Amniotic epithelial cell (primary cell): ENCODE measurements around the gene ACY1.

Experiments used
- DNase-seq: peaks from one replicate; pipeline ENCODE4 v3.0.0-alpha.2; 2010; ENCODE audit warnings: low read depth

ACY1 gene

GRCh38 chr3:51945926-51946705, 37.2 kb upstream of the ACY1 start:
- no peak for DNase-seq

DNA sequence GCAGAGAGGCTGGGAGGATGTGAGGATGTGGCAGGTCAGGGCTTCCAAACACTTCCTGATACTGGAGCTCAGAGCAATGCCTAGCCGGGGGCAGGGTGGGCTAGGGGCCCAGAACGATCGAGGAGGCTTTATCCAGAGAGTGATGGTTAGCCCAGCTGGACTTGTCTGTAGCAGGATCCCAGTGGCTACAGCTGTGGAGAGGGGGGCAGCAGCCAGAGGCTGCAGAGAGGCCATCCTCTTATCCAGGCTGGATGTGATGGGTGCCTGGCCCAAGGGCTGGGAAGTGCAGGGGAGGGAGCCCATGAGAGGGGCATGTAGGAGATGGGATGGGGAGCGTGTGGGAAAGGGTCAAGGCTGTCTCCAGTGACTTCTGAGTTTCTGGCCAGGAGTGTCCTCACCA, 36.5 kb upstream of the ACY1 start:
- no peak for DNase-seq

- no peak for DNase-seq
Observed at GRCh38 chr3:51947215-51947900, 36.0 kb upstream of the ACY1 start.

- no peak for DNase-seq
Observed at GRCh38 chr3:51948016-51948580, 35.2 kb upstream of the ACY1 start.

- DNase-seq, result no peak
Observed at GRCh38 chr3:51949121-51949520, 34.2 kb upstream of the ACY1 start.

DNA sequence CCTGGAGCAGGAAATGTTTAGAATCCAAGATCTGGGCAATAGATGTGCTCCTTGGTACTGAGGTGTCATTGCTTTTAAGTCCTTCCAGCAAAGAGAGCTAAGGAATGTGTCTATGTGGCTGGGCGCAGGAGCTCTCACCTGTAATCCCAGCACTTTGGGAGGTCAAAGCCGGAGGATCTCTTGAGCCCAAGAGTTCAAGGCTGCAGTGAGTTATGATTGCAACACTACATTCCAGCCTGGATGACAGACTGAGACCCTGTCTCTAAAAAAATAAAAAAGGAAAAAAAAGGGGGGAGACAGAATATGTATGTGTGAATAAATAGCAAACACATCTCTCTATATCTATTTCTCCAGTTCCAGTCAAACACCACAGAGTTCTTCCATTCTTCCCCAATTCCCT, 32.4 kb upstream of the ACY1 start:
- DNase-seq, result no peak

GRCh38 chr3:51953445-51953844, 29.9 kb upstream of the ACY1 start:
- DNase-seq, result peak; percentile 90

DNA sequence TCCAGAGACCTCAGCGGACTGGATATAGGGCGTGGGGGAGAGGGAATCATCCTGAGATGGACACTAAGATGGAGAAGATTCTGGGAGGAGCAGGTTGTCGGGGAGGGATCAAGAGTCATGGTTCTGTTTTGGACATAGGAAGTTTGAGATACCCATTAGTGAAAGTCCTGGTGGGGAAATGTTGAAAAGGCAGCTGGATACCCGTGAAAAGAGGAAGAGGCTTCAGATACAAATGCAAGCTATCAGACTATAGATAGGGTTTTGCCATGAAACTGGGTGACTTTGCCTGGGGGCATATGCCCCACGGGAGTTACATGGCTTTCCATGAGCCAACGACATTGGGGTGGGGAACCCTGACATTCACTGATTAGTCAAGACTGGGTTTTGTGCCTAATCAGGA, 29.2 kb upstream of the ACY1 start:
- no peak for DNase-seq

GRCh38 chr3:51954713-51955112, 28.6 kb upstream of the ACY1 start:
- no peak for DNase-seq

DNA sequence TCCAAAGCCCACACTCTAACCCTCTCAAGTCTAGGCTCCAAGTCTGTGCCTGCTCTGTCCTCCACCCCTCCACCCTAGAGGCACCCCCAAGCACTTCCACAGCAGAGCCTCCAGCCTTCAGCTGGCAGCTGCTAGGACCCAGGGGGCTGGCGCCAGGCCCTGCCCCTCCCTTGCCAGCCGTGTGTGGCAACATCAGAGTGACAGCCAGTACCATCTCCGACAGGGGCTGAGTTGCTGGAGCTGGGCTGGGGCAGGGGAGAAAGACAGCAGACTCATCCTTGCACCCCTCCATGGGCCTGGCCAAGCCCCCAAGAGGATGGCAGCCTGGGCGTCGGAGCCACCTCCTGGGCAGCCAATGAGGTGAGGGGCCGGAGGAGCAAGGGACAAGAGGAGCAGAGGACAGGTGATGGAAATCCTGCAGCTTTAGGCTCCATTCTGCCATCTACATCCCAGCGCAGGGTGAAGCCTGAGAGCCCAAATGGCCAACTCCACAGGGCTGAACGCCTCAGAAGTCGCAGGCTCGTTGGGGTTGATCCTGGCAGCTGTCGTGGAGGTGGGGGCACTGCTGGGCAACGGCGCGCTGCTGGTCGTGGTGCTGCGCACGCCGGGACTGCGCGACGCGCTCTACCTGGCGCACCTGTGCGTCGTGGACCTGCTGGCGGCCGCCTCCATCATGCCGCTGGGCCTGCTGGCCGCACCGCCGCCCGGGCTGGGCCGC, 28.0 kb upstream of the ACY1 start, which contains the start of gene GPR62:
Gene GPR62 (plus strand): TSS at position 207 of the 718 bp plus-strand sequence. CDS start 272 bp downstream, at position 479.
- no peak for DNase-seq

- peak; percentile 45 for DNase-seq
Observed at GRCh38 chr3:51955893-51956770, 27.2 kb upstream of the ACY1 start.

DNA sequence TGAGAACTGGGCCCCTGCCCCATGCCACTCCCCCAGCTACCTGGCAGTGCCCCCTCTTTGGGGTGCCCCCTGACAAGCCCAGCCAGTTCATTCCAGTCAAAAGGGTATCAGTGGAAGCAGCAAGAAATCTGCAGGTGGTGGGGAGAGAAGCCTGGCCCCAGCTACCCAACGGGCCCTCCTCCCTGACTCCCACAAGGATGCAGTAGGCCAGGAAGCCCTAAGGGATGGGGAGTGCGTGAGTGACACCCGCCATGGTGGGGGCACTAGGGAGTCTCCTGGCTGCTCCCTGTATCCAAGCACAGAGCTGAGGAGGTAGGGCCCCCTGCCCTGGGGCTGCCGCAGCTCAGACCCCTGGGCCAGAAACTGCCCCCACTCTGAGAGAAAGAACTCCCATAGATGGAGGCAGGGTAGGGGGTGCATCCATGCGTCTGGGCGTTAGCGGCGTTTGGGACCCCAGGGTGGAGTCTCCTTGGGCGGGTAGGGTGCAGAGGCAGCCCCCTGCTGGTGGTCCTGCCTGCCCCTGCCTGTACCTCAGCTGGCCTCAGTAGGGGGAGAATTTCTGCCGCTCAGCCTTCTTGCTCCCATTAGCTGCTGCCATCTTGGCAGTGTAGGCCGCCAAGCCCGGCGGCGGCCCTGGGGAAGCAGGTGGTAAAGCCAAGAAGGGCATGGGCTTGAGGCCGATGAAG, 25.7 kb upstream of the ACY1 start:
- DNase-seq, result no peak

DNA sequence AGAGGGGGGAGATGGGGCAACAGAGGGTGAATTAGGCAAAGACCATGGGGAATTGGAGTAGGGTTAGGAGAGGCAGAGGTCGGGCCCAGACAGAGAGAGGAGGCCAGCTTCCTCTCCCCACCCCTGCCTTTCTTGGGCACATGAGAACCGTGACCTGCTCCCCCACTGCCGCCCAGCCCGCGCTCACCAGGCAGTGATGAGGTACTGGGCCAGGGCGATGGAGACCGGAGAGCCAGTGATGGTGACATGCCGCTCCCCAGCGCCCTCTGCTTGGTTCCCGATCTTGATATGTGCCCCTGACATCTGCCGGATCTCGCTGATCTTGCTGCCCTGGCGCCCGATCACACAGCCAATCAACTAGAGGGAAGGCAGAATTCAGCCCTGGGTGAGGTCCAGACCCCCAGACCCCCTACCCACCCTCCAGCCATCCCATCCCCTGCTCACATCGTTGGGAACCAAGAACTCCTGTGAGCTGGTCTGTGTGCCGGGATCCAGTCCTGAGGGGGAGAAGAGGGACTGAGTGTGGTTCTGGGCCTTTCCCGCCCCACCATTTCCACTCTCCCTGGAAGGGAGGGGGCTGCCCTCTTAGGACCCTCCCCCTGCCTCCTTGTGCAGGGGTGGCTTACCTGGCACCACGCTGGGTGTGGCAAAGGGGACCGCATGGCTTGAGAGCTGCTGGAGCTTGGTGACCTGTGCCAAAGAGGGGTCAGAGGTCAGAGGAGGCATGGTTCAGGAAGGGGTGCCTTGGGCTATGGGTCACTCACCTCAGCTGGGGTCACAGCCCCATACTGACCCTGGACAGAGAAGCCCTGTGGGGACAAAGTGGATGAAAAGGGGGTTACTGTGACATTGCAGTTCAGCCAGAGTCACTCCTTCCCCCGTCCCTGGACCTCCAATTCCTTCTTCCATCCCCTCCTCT, 24.5 kb upstream of the ACY1 start:
- no peak for DNase-seq

GRCh38 chr3:51959651-51960050, 23.7 kb upstream of the ACY1 start:
- no peak for DNase-seq

- DNase-seq, result no peak
Observed at GRCh38 chr3:51960386-51960785, 22.9 kb upstream of the ACY1 start.

- DNase-seq, result no peak
Observed at GRCh38 chr3:51961011-51961410, 22.3 kb upstream of the ACY1 start.

DNA sequence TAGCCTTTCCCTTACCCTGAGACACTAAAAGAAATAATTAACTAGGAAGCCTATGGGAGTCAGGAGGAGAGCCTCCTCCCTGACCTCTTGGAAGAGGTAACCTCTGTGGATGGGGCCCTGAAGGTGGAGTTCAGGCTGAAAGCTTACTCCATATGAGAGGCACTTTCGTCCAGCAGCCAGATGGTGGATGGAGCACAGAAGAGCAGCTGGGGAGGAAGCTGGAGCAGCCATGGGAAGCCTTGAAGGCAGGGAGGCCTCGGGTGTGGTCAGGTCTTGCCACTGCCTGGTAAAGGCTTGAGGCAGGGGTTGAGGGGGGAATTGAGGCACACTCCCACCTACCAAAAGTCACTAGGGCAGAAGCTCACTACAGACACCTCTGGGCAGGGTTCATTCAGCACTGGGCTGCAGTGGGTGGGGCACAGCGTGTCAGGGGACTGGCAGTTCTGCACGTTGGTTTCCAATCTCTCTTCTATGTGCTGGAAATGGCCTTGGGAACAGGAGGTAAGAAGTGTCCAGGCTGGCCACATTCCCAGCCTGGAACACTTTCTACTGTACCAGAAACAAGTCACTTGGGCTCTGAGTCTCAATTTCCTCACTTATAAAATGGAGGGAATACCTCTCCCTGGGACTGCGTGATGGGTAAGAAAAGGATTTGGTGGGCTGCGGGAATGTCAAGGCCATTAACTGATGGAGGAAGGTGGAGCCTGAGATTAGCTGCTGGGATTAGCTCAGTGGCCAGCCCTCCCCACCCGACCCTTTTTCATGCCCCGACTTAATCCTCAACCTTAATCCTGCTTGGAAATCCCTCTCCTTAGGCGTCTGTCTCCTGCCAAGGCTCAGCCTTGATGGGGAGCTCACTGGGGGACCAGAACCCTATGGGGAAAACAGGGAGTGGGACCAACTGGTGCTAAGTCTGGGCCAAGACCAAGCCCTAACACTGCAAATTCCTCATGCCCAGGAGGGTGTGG, 21.4 kb upstream of the ACY1 start:
- DNase-seq, result no peak

- no peak for DNase-seq
Observed at GRCh38 chr3:51962854-51963530, 20.3 kb upstream of the ACY1 start.
